H1 (cell line): ENCODE results near the gene HERC5. TPM values are rescaled to one million over a fixed set of nuclear protein-coding genes. Genes with fewer than 3 reads are reported as not detected.

ENCODE experiments used
- ASH2L ChIP-seq: fragments of 200-600, 300-600 bp; sonication (generic); IDR thresholded peaks from one replicate; pipeline ENCODE4 v1.7.1; 2017; ENCODE audit warnings: low read length
- JUND ChIP-seq: IDR thresholded peaks from 2 replicates; pipeline ENCODE4 v1.6.1; 2011; ENCODE audit warnings: mild to moderate bottlenecking, improper control_type of control experiment, low read length
- NRF1 ChIP-seq: IDR thresholded peaks from 2 replicates; pipeline ENCODE4 v1.6.1; 2011; ENCODE audit warnings: mild to moderate bottlenecking, low read depth, low read length, improper control_type of control experiment
- polyA plus RNA-seq, 7 experiments: library from polyadenylated mRNA; depleted of rRNA in 3 of 7; stranded (reverse) in 5 of 7; unstranded in 2 of 7; fragments of >200 nt in 5 of 7; fragments of 200-250 nt in 2 of 7; gene quantifications; 1 replicate in 5 of 7; 2 replicates in 1 of 7; 4 replicates in 1 of 7; pipeline versions ENCODE4 v1.2.1 to v1.2.3, GENCODE V29; 2011 to 2013; ENCODE audit warnings: missing spikeins in 2 of 7, mixed read lengths in 2 of 7
- total RNA-seq: library from RNA; stranded (reverse); fragmentation: NEBNext Ultra II Directional; extraction: Animal tissue kit (Norgen Biotek cat#: 25700); gene quantifications from 2 replicates; pipeline ENCODE4 v1.2.1, GENCODE V29; 2021

HERC5 gene
- total and polyA plus RNA-seq, 2 of the 8 experiments (the other 6 are each of a cell fraction or from before 2014, with no cell fraction given), result 6.6 to 20.7 TPM

- TF ChIP-seq JUND (no peak), ASH2L (no peak), NRF1 (no peak)
- TF ChIP-seq, all 59 proteins: peak for 0
Observed at GRCh38 chr4:88535090-88535755, 78.3 kb downstream of the HERC5 start (continued).
